Upper lobe of left lung (tissue), 4 donors: ENCODE results near the gene SKOR1.

Experiments used
- POLR2A ChIP-seq, 4 donors: fragments of 450-650 bp; IDR thresholded peaks; one replicate each; pipeline ENCODE4 v1.5.1; 2016 to 2017; ENCODE audit warnings: antibody characterized with exemption in 4 of 4, mild to moderate bottlenecking in 2 of 4
- POLR2AphosphoS5 ChIP-seq, 2 donors: sonication (generic); formaldehyde crosslinking; IDR thresholded peaks; one replicate each; pipeline ENCODE4 v1.5.1; 2017; ENCODE audit warnings: antibody characterized with exemption in 2 of 2
- TF ChIP-seq, protein P1 (sequence below), 6 experiments: fragments of 450-650 bp in 4 of 6; fragments of 200-600 bp in 2 of 6; sonication (generic) in 2 of 6; IDR thresholded peaks; one replicate each; pipeline ENCODE4 v1.5.1; 2016 to 2019; ENCODE audit warnings: antibody characterized with exemption in 6 of 6

DNA sequence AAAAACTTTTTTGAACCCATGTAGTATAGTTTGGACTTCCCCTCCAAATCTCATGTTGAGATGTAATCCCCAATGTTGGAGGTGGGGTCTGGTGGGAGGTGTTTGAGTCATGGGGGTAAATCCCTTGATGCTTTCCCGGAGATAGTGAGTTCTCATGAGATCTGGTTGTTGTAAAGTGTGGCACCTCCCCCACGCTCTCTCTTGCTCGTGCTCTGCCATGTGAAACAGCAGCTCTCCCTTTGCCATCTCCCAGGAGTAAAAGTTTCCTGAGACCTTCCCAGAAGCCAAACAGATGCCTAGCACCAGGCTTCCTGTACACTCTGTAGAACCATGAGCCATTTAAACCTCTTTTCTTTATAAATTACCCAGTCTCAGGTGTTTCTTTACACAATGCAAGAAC is 30.5 kb downstream of the SKOR1 start:
- no peak for TF ChIP-seq POLR2AphosphoS5 (IDR thresholded peaks at IDR 0.05)
- TF ChIP-seq, protein P1, sequence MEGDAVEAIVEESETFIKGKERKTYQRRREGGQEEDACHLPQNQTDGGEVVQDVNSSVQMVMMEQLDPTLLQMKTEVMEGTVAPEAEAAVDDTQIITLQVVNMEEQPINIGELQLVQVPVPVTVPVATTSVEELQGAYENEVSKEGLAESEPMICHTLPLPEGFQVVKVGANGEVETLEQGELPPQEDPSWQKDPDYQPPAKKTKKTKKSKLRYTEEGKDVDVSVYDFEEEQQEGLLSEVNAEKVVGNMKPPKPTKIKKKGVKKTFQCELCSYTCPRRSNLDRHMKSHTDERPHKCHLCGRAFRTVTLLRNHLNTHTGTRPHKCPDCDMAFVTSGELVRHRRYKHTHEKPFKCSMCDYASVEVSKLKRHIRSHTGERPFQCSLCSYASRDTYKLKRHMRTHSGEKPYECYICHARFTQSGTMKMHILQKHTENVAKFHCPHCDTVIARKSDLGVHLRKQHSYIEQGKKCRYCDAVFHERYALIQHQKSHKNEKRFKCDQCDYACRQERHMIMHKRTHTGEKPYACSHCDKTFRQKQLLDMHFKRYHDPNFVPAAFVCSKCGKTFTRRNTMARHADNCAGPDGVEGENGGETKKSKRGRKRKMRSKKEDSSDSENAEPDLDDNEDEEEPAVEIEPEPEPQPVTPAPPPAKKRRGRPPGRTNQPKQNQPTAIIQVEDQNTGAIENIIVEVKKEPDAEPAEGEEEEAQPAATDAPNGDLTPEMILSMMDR (IDR thresholded peaks at IDR 0.05) = no peak
- no peak for TF ChIP-seq POLR2A (IDR thresholded peaks at IDR 0.05)
